IPS-NIHi11 (cell line): Measurements from ENCODE around the gene NEDD1.

ENCODE experiments used
- DNase-seq: peaks from one replicate; pipeline ENCODE4 v3.0.0; 2012; ENCODE audit warnings: mixed read lengths, low spot score

NEDD1 gene

DNA sequence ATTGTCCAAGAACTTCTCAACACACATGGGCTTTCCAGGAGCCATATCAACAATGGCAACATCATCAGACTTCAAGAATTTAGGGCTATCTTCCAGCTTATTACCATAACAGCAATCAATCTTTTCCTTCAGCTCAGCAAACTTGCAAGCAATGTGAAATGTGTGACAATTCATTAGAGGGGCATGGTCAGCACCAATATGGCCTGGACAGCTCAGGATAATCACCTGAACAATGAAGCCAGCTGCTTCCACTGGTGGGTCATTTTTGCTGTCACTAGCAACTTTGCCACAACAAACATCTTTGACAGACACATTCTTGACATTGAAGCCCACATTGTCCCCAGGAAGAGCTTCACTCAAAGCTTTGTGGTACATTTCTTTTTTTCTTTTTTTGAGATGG is 5.9 kb upstream of the NEDD1 start:
- no peak for DNase-seq

DNA sequence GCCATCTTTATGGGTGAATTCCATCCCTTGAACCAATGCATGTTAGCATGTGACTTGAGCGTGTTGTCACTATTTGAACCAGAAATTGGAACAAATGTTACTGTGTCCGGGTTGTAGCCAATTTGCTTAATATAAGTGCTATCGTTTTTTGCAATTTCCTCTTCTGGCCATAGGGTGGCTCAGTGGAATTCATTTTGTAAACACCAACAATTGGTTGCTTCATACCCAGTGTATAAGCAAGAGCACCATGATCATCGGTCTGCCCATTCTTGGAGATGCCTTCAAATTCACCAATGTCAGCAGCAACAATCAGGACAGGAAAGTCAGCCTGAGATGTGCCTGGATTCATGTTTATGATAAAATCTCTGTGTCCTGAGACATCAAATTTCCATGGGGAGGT is 5.0 kb upstream of the NEDD1 start:
- no peak for DNase-seq

DNA sequence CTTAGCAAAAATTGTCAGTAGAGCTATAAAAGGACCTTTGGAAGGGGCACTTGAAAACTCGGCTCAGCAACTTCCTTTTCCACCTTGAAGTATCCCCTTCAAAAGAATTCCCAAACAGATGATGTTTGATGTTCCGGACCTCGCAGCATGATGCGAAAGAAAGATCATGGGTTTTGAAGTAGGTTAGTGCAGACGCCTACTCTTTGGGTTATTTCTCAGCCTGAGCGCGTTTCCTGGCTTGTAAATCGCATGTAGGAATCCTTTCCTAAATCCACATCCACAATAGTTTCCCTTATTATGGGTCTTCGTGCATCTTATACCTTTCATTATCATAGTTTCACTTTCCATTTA is 584 bp upstream of the NEDD1 start:
- no peak for DNase-seq

GRCh38 chr12:96907671-96908422 is 790 bp downstream of the NEDD1 start:
- DNase-seq, result peak; percentile 19

DNA sequence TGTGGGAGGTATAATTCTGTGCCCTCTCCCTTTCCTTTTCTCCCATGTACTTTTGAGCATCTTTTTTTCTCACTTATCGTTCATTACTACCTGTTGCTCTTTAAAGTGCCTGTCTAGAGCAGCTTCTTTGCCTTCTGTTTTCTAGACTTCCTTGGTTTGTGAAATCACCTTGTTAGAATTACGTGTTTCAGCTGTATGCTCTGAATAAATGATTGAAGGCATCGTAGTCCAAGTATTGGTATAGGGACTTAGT is 1.3 kb downstream of the NEDD1 start:
- no peak for DNase-seq

- DNase-seq, result no peak
Measured at GRCh38 chr12:96912261-96912660, 5.2 kb downstream of the NEDD1 start.

- DNase-seq, result no peak
Measured at GRCh38 chr12:96912943-96913342, 5.9 kb downstream of the NEDD1 start.

GRCh38 chr12:96919510-96920210 is 12.6 kb downstream of the NEDD1 start:
- no peak for DNase-seq

GRCh38 chr12:96948782-96949181 is 41.7 kb downstream of the NEDD1 start:
- DNase-seq, result no peak

GRCh38 chr12:96979532-96979931 is 72.5 kb downstream of the NEDD1 start:
- no peak for DNase-seq

DNA sequence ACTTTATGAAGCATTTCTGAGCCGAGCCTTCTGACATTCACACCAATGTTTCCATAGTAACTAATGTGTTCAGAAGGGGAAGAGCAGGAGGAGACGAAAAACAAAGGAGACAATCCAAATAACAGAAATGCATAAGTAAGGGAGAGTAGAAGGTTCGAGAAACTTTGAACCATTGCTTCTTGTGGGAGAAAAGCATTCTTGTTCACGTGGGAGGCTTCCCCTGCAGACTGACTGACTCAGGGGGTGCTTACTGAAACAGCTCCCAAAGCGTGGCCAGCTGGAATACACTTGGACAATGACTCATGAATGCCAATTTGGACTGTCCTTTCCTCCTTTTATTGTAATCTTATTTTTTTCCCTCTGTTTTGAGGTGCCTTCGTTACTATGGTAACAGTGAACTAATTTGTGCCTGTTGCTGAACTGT is 73.9 kb downstream of the NEDD1 start:
- DNase-seq, result no peak

DNA sequence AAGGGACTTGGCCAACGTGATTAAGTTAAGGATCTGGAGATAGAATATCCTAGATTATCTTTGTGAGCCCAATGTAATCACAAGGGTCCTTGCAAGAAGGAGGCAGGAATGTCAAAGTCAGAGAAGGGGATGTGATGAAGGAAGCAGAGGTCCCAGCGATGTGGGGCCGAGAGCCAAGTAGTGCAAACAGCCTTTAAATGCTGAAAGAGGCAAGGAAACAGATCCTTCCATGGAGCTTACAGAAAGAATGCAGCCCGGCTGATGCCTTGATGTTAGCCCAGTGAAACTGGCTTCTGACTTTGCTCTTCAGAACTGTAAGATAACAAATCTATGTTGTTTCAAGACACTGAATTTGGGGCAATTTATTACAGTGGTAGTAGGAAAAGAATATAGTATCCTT is 74.9 kb downstream of the NEDD1 start:
- no peak for DNase-seq

DNA sequence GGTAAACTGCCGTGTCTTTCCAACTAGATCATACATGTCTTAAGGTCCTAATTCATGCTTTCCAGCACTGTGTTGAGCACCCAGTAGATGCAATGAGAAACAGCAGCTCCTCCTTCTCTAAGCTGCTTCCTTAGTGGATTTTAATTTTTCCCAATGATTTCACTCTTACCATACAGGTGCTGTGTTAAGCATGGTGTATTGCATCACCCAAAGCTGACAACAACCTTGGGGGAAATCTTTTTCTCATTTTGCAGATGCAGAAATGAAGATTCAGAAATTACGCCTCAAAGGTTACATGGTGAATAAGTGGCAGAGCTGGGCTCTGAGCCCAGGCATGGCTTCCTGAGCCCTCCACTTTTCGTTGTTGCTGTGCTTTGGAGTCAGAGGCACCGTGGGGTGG is 75.6 kb downstream of the NEDD1 start:
- DNase-seq, result no peak

- peak; percentile 72 for DNase-seq
Measured at GRCh38 chr12:96985515-96986362, 78.7 kb downstream of the NEDD1 start.

GRCh38 chr12:96986883-96987523 is 79.9 kb downstream of the NEDD1 start:
- peak; percentile 32 for DNase-seq

DNA sequence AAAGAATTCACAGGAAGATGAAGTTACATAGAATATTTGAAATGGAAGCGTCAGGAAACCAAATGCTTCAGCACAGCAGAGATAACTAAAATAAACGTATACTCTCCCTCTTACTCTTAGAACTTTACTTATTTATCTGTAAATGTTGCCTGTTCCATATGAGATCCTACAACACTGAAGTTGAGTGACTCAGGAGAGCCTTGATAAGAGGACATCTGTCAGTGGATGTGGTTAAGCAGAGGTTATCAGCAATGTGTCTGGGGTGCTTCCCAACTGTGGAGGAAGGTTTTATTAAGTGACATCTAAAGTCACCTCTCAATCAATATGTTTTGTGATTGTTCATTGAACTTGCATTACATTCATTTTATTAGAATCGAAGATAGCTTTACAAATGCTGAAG is 81.9 kb downstream of the NEDD1 start:
- no peak for DNase-seq

DNA sequence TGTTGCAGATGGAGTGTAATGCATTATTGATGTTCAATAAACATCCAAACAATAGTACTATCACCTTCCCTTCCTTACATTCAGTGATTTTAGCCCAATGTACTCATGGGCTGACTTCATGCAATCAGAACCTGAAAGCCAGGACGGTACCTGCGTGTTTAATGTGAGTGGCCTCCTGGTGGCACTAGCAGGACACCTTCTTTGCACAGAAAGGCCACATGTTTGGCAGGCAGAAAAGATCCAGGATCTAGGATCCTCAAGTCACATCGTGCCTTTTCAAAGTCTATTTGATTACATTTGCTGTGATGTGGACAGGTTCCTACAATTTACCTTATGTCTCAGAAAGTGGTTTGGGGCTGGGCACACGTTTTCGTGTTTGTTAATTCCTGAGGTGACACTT is 82.9 kb downstream of the NEDD1 start:
- peak; percentile 44 for DNase-seq

DNA sequence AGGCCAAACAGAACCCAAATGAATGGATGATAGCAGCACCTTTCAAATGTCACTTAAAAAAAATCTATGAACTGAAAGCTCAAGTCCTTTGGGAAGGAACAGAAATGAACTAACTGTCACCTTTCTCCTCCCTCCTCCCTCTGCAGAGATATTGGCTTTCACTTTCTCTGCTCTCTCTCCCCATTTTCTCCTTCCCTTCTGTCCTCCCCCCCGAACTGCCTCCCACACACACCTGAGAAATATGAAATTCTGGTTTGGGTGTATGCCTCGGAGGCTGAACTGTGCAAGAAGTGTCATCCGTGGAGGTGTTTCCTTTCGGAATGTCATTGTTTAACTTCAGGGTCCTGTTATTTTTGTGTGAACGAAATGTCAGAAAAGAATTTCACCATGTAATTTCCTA is 87.8 kb downstream of the NEDD1 start:
- no peak for DNase-seq

DNA sequence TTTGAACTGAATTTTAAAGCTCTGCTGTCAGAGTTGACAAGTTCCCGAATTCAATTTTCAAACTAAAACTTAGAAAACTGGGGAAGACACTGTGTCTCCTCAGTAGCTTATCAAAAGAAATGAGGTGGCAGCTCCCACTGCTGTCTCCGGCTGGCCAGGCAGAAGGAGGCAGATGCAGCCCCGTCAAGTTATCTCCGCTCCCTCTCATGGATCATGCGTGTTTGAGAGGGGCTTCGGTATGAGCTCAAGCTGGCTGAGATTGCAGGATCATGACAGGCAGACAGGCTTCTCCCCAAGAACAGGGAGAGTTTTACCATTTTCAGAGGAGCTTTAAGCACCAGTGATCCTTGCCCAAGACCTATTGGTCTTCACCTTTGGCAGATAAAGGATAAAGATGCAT is 88.8 kb downstream of the NEDD1 start:
- no peak for DNase-seq

- DNase-seq, result no peak
Measured at GRCh38 chr12:96997797-96998484, 90.9 kb downstream of the NEDD1 start.

DNA sequence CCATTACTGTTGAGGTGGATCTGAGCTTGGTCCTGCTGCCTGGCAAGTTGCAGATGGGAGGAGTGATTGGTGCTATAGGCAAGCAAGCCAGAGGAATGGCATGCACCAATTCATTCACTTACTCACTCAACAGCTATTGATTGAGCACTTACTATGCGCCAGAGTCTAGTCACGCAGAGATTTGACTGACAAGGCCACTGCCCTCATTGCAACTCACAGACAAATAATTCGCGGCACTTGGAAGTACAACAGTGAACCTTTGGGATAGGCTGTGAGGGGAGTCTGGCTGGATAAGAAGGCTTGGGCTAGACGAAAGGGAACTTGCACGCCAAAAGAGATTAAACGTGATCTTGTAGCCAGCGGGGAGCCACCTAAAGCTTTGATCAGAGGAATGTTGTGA is 96.2 kb downstream of the NEDD1 start:
- DNase-seq, result no peak
